Adrenal gland (tissue), 5 donors: ENCODE measurements around the gene ATG10.

Experiments
- POLR2A ChIP-seq, 2 donors: fragments of 450-650 bp; IDR thresholded peaks; one replicate each; pipeline ENCODE4 v1.6.1; 2017; ENCODE audit warnings: antibody characterized with exemption in 2 of 2, mild to moderate bottlenecking in 2 of 2, moderate library complexity in 1 of 2
- TF ChIP-seq, protein P1 (sequence below), 6 experiments: fragments of 450-650 bp in 4 of 6; fragments of 200-600 bp in 2 of 6; sonication (generic) in 1 of 6; IDR thresholded peaks; 1 replicate in 5 of 6; 2 replicates in 1 of 6; pipeline versions ENCODE4 v1.5.1 to v1.8.0; 2016 to 2021; ENCODE audit warnings: antibody characterized with exemption in 6 of 6, mild to moderate bottlenecking in 2 of 6, moderate library complexity in 1 of 6
- donor health status: DM: no; HTN: no; CAD: no.

DNA sequence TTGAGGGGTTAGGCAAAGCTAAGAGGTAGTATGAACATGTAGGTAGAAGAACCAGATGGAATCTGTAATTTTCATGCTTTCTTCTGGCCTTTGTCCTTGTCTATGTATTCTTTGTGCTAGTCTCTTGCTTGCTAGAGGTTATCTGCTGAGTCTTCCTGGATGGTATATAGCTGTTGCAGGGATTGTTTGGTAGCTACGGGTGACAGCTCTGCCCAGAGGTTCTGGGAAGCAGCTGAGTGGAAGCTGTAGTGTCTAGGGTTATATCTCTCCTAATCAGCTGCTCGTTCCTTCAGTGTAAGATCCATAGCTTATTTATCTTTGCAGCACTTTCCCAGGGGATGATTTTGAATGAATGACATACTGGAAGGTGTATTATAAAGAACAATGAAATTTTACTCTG lies 100.3 kb downstream of the ATG10 start:
- TF ChIP-seq, protein P1, sequence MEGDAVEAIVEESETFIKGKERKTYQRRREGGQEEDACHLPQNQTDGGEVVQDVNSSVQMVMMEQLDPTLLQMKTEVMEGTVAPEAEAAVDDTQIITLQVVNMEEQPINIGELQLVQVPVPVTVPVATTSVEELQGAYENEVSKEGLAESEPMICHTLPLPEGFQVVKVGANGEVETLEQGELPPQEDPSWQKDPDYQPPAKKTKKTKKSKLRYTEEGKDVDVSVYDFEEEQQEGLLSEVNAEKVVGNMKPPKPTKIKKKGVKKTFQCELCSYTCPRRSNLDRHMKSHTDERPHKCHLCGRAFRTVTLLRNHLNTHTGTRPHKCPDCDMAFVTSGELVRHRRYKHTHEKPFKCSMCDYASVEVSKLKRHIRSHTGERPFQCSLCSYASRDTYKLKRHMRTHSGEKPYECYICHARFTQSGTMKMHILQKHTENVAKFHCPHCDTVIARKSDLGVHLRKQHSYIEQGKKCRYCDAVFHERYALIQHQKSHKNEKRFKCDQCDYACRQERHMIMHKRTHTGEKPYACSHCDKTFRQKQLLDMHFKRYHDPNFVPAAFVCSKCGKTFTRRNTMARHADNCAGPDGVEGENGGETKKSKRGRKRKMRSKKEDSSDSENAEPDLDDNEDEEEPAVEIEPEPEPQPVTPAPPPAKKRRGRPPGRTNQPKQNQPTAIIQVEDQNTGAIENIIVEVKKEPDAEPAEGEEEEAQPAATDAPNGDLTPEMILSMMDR (IDR thresholded peaks at IDR 0.05), result no peak
- no peak for TF ChIP-seq POLR2A (IDR thresholded peaks at IDR 0.05)
